HS-5 (cell line): ENCODE data around the gene COPA.
"Not testable (repeated sequence)": the region's sequence is repeated elsewhere in the genome, so short reads cannot be mapped to it uniquely, and the experiment has no call there.

Experiments used
- DNase-seq: peaks from one replicate; pipeline ENCODE4 v3.0.0-alpha.2; 2012; ENCODE audit warnings: low read depth

COPA gene

GRCh38 chr1:160342953-160343869 is at the start of gene COPA, which contains the start of gene NCSTN:
Gene COPA, minus strand, starts transcription at chr1:160343250. Its CDS starts 80 bp downstream, at chr1:160343170.
Gene NCSTN, plus strand, starts transcription at chr1:160343383. Its CDS starts 14 bp downstream, at chr1:160343397.
- peak; percentile 82 for DNase-seq

- DNase-seq = not testable (repeated sequence)
These were observed 45.4 kb upstream of the COPA start for GRCh38 chr1:160388406-160388805.

GRCh38 chr1:160384812-160385211 is 41.8 kb upstream of the COPA start:
- DNase-seq = not testable (repeated sequence)

GRCh38 chr1:160377585-160378206 is 34.6 kb upstream of the COPA start:
- no peak for DNase-seq

GRCh38 chr1:160376525-160377131 is 33.6 kb upstream of the COPA start:
- DNase-seq = no peak

- DNase-seq = no peak
These were observed 32.9 kb upstream of the COPA start for GRCh38 chr1:160375788-160376524.

GRCh38 chr1:160374306-160375110 is 31.5 kb upstream of the COPA start:
- no peak for DNase-seq

- DNase-seq = no peak
These were observed 30.6 kb upstream of the COPA start for GRCh38 chr1:160373696-160374095.

- no peak for DNase-seq
These were observed 28.7 kb upstream of the COPA start for GRCh38 chr1:160371756-160372155.

GRCh38 chr1:160371346-160371631 is 28.2 kb upstream of the COPA start:
- DNase-seq = no peak

- no peak for DNase-seq
These were observed 27.7 kb upstream of the COPA start for GRCh38 chr1:160370561-160371345.

GRCh38 chr1:160369087-160369486 is 26.0 kb upstream of the COPA start:
- DNase-seq = no peak

- DNase-seq = no peak
These were observed 25.2 kb upstream of the COPA start for GRCh38 chr1:160367934-160368923.

GRCh38 chr1:160367516-160367900 is 24.5 kb upstream of the COPA start:
- no peak for DNase-seq

- no peak for DNase-seq
These were observed 23.9 kb upstream of the COPA start, which contains the start of gene NHLH1 for GRCh38 chr1:160366731-160367515. Gene NHLH1, plus strand, starts transcription at chr1:160367071. Its CDS starts 3,661 bp downstream, at chr1:160370732.

- no peak for DNase-seq
These were observed 22.3 kb upstream of the COPA start for GRCh38 chr1:160365325-160365724.

GRCh38 chr1:160363951-160364735 is 21.1 kb upstream of the COPA start:
- DNase-seq = no peak

GRCh38 chr1:160363010-160363409 is 20.0 kb upstream of the COPA start:
- no peak for DNase-seq
